PC-3 (cell line): ENCODE data around the gene GDAP1L1. TPM values are rescaled to one million over a fixed set of nuclear protein-coding genes. Genes with fewer than 3 reads are reported as not detected.
"Not testable (repeated sequence)": the region's sequence is repeated elsewhere in the genome, so short reads cannot be mapped to it uniquely, and the experiment has no call there.

Experiments used
- ATAC-seq: fragments of 200-7000 bp; cut with Tn5 transposase; 2 replicates; pipeline ENCODE4 v1.9.1; 2020; ENCODE audit warnings: mild to moderate bottlenecking, moderate library complexity
- BruUV-seq: library from RNA; stranded (reverse); fragments of 400-500 nt; replicated peaks from 2 replicates; lab custom pipeline; 2021; lab: Mats Ljungman, UMichigan
- CTCF ChIA-PET: fragments of 300-600 bp; sonication (Branson Sonifier 250); formaldehyde crosslinking; loops from one replicate; lab custom pipeline; 2022; ENCODE audit warnings: antibody characterized with exemption; lab: Charles Lee
- POLR2A ChIA-PET: fragments of 300-600 bp; sonication (Branson Sonifier 250); formaldehyde crosslinking; loops from one replicate; lab custom pipeline; 2022; ENCODE audit warnings: antibody characterized with exemption; ENCODE audit not compliant: unreplicated experiment; lab: Charles Lee
- DNase-seq: peaks from one replicate; pipeline ENCODE4 v3.0.0-alpha.2; 2015
- H2AFZ ChIP-seq: fragments of 300-600 bp; sonication (generic); 2 replicates; pipeline ENCODE4 v1.6.0; 2016; ENCODE audit warnings: antibody characterized with exemption, low read length
- H3F3A ChIP-seq: fragments of 300-600 bp; sonication (generic); one replicate; pipeline ENCODE4 v1.6.0; 2017; ENCODE audit warnings: antibody characterized with exemption, low read length, control low read depth, mild to moderate bottlenecking; ENCODE audit not compliant: unreplicated experiment
- H3K27ac ChIP-seq: fragments of 300-600 bp; sonication (generic); 2 replicates; pipeline ENCODE4 v1.5.1; 2016; ENCODE audit warnings: mild to moderate bottlenecking, low read length
- H3K27me3 ChIP-seq: fragments of 300-600 bp; sonication (generic); 2 replicates; pipeline ENCODE4 v1.6.1; 2016; ENCODE audit warnings: low read length, mixed read lengths
- H3K36me3 ChIP-seq: fragments of 300-600 bp; sonication (generic); 2 replicates; pipeline ENCODE4 v1.6.1; 2016; ENCODE audit warnings: low read depth, mixed run types, low read length, mixed read lengths
- H3K4me1 ChIP-seq: fragments of 300-600 bp; sonication (generic); 2 replicates; pipeline ENCODE4 v1.5.1; 2016; ENCODE audit warnings: low read length; ENCODE audit not compliant: insufficient read depth
- H3K4me2 ChIP-seq: fragments of 300-600 bp; sonication (generic); 2 replicates; pipeline ENCODE4 v1.6.0; 2016; ENCODE audit warnings: low read length
- H3K4me3 ChIP-seq: fragments of 300-600 bp; sonication (generic); 2 replicates; pipeline ENCODE4 v1.5.1; 2016; ENCODE audit warnings: mild to moderate bottlenecking, low read length, mixed read lengths
- H3K79me2 ChIP-seq: fragments of 300-600 bp; sonication (generic); 2 replicates; pipeline ENCODE4 v1.6.1; 2017; ENCODE audit warnings: low read length, mixed read lengths
- H3K9ac ChIP-seq: fragments of 300-600 bp; sonication (generic); 2 replicates; pipeline ENCODE4 v1.6.0; 2016; ENCODE audit warnings: mild to moderate bottlenecking, low read length
- H3K9me2 ChIP-seq: fragments of 300-600 bp; sonication (generic); replicated peaks from 2 replicates; pipeline ENCODE4 v1.6.1; 2016; ENCODE audit warnings: mixed run types, low read length, mixed read lengths
- H3K9me3 ChIP-seq: fragments of 300-600 bp; sonication (generic); 2 replicates; pipeline ENCODE4 v1.6.1; 2016; ENCODE audit warnings: low read length, mixed read lengths
- H4K20me1 ChIP-seq: fragments of 300-600 bp; sonication (generic); 2 replicates; pipeline ENCODE4 v1.6.1; 2016; ENCODE audit warnings: low read length, mixed read lengths
- EZH2 ChIP-seq: fragments of 300-600 bp; sonication (generic); IDR thresholded peaks from one replicate; pipeline ENCODE4 v1.6.1; 2017; ENCODE audit warnings: antibody characterized with exemption, mild to moderate bottlenecking, low read length; ENCODE audit not compliant: unreplicated experiment
- EZH2phosphoT487 ChIP-seq: fragments of 300-600 bp; sonication (generic); IDR thresholded peaks from 2 replicates; pipeline ENCODE4 v1.6.1; 2018; ENCODE audit warnings: mild to moderate bottlenecking, antibody characterized with exemption, low read length, borderline replicate concordance
- intact Hi-C: fragments of 100-400 bp; cut with micrococcal nuclease; formaldehyde crosslinking; loops from 2 replicates; pipeline ENCODE4 v1.9.0; 2023
- total RNA-seq: library from RNA; depleted of rRNA; stranded (reverse); fragments of >200 nt; gene quantifications from 2 replicates; pipeline ENCODE4 v1.2.3, GENCODE V29; 2014
- TF ChIP-seq, protein P1 (sequence below): fragments of 300-600 bp; sonication (generic); conservative IDR thresholded peaks from 2 replicates; pipeline ENCODE4 v1.5.1; 2017; ENCODE audit warnings: antibody characterized with exemption, low read depth, mild to moderate bottlenecking, low read length

GDAP1L1 gene
- total RNA-seq, 1 experiment from 2014 or later = not detected

- Histone ChIP-seq H3K9ac (no peak overlapping the region), H3K4me3 (no peak overlapping the region), H3K4me1 (no peaks in the 10 kb centered on the region), H3K27ac (no peak overlapping the region), H3F3A (no peaks in the 10 kb centered on the region), H3K9me3 (no peaks in the 10 kb centered on the region), H3K36me3 (no peaks in the 10 kb centered on the region), H3K79me2 (no peaks in the 10 kb centered on the region), H3K4me2 (no peak overlapping the region), H4K20me1 (no peaks in the 10 kb centered on the region), H2AFZ (no peak overlapping the region), H3K9me2 (no peaks in the 10 kb centered on the region), H3K27me3 (no peaks in the 10 kb centered on the region)
- ChIA-PET CTCF (no interaction called here), POLR2A (interaction anchor here (0.6 kb wide), 1 partner anchor 87 kb away, joined by 3 read pairs; no protein-coding TSS in a partner anchor)
- TF ChIP-seq, protein P1, sequence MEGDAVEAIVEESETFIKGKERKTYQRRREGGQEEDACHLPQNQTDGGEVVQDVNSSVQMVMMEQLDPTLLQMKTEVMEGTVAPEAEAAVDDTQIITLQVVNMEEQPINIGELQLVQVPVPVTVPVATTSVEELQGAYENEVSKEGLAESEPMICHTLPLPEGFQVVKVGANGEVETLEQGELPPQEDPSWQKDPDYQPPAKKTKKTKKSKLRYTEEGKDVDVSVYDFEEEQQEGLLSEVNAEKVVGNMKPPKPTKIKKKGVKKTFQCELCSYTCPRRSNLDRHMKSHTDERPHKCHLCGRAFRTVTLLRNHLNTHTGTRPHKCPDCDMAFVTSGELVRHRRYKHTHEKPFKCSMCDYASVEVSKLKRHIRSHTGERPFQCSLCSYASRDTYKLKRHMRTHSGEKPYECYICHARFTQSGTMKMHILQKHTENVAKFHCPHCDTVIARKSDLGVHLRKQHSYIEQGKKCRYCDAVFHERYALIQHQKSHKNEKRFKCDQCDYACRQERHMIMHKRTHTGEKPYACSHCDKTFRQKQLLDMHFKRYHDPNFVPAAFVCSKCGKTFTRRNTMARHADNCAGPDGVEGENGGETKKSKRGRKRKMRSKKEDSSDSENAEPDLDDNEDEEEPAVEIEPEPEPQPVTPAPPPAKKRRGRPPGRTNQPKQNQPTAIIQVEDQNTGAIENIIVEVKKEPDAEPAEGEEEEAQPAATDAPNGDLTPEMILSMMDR = no peak
- TF ChIP-seq EZH2phosphoT487 = no peak
- no peak for TF ChIP-seq EZH2
- no peak for ATAC-seq
- intact Hi-C loops = no loop called here
- no TSS peak for BruUV-seq
- no peak for DNase-seq
Observed at GRCh38 chr20:44233436-44234016, 13.6 kb upstream of the GDAP1L1 start.

- intact Hi-C loops = no loop called here
- ChIA-PET CTCF (no interaction called here), POLR2A (no interaction called here)
- BruUV-seq = no TSS peak
- DNase-seq = no peak
- H3K4me3 ChIP-seq = no peak overlapping the region
- H3K27me3 ChIP-seq = no peaks in the 10 kb centered on the region
- H3K79me2 ChIP-seq = no peaks in the 10 kb centered on the region
- H3K9me3 ChIP-seq = no peaks in the 10 kb centered on the region
- no peak overlapping the region for H3K4me2 ChIP-seq
- ATAC-seq = no peak
- H3K9ac ChIP-seq = no peak overlapping the region
- TF ChIP-seq, protein P1 = no peak
- no peak for TF ChIP-seq EZH2
- TF ChIP-seq EZH2phosphoT487 = no peak
- no peaks in the 10 kb centered on the region for H4K20me1 ChIP-seq
- no peak overlapping the region for H3K27ac ChIP-seq
- H3F3A ChIP-seq = no peaks in the 10 kb centered on the region
- no peaks in the 10 kb centered on the region for H3K4me1 ChIP-seq
- H3K36me3 ChIP-seq = no peaks in the 10 kb centered on the region
- no peak overlapping the region for H2AFZ ChIP-seq
- H3K9me2 ChIP-seq = no peaks in the 10 kb centered on the region
Observed at GRCh38 chr20:44234566-44235317, 12.4 kb upstream of the GDAP1L1 start.

DNA sequence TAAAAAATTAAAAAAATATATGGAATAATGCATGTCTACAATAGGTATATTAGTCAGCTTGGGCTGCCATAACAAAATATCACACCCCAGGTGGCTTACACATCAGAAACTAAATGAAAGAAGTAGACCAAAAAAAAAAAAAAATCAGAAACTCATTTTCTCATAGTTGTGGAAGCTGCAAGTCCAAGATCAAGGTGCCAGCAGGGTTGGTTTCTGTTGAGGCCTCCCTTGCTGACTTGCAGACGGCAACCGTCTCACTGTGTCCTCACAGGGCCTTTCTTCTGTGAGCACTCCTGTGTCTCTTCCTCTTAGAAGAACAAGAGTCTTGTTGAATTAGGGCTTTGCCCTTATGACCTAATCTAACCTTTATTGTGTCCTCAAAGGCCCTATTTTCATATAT, 11.4 kb upstream of the GDAP1L1 start:
- Histone ChIP-seq H3K4me1 (no peaks in the 10 kb centered on the region), H3K27me3 (no peaks in the 10 kb centered on the region), H3K4me3 (no peak overlapping the region), H3K9me2 (no peaks in the 10 kb centered on the region), H3K9ac (no peak overlapping the region), H4K20me1 (no peaks in the 10 kb centered on the region), H3K36me3 (no peaks in the 10 kb centered on the region), H3K79me2 (no peaks in the 10 kb centered on the region), H3K9me3 (no peaks in the 10 kb centered on the region), H3K27ac (no peak overlapping the region), H3F3A (no peaks in the 10 kb centered on the region), H3K4me2 (no peak overlapping the region), H2AFZ (no peak overlapping the region)
- ATAC-seq (no peak), DNase-seq (no peak)
- BruUV-seq = no TSS peak
- ChIA-PET POLR2A (no interaction called here), CTCF (no interaction called here)
- no peak for TF ChIP-seq EZH2phosphoT487
- TF ChIP-seq, protein P1 = no peak
- no peak for TF ChIP-seq EZH2
- intact Hi-C loops = no loop called here

DNA sequence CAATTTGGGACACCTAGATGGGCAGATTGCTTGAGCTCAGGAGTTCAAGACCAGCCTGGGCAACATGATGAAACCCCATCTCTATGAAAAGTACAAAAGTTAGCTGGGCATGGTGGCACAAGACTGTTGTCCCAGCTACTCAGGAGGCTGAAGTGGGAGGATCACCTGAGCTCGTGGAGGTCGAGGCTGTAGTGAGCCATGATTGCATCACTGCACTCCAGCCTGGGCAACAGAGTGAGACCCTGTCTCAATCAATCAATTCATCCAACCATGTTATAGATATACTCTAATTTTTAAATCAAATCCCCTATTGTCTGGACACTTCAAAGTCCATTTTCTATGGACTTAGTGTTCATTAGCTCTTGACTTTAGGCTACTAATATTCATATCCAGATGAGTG, 10.3 kb upstream of the GDAP1L1 start:
- H3K4me1 ChIP-seq, H4K20me1 ChIP-seq, BruUV-seq, H3K9me2 ChIP-seq, H3K4me3 ChIP-seq, H3F3A ChIP-seq, intact Hi-C loops, H3K27ac ChIP-seq, H3K9ac ChIP-seq, H3K79me2 ChIP-seq, CTCF ChIA-PET, H3K9me3 ChIP-seq, H3K27me3 ChIP-seq, ATAC-seq, H3K36me3 ChIP-seq, H3K4me2 ChIP-seq, H2AFZ ChIP-seq, DNase-seq: not testable (repeated sequence)
- POLR2A ChIA-PET = interaction anchor here (0.6 kb wide), 1 partner anchor 173 kb away, joined by 4 read pairs; no protein-coding TSS in a partner anchor
